Calu3 (cell line): Measurements from ENCODE around the gene SMPX. TPM values are rescaled to one million over a fixed set of nuclear protein-coding genes. Genes with fewer than 3 reads are reported as not detected.

ENCODE experiments used
- BruUV-seq: library from RNA; stranded (reverse); fragments of 400-500 nt; replicated peaks from 2 replicates; lab custom pipeline; 2021; lab: Mats Ljungman, UMichigan
- CTCF ChIA-PET: fragments of 300-600 bp; sonication (Branson Sonifier 250); formaldehyde crosslinking; loops from one replicate; lab custom pipeline; 2022; ENCODE audit warnings: antibody characterized with exemption; lab: Charles Lee
- DNase-seq: peaks from one replicate; pipeline ENCODE4 v3.0.0; 2022
- H3K27ac Mint-ChIP-seq: one replicate; pipeline ENCODE4 v1.8.0; 2022; ENCODE audit warnings: mixed read lengths; ENCODE audit not compliant: unreplicated experiment
- H3K27me3 Mint-ChIP-seq: one replicate; pipeline ENCODE4 v1.8.0; 2022; ENCODE audit warnings: mixed read lengths; ENCODE audit not compliant: unreplicated experiment
- H3K36me3 Mint-ChIP-seq: one replicate; pipeline ENCODE4 v1.8.0; 2022; ENCODE audit warnings: mild to moderate bottlenecking, moderate library complexity, mixed read lengths; ENCODE audit not compliant: insufficient read depth, unreplicated experiment
- H3K4me1 Mint-ChIP-seq: one replicate; pipeline ENCODE4 v1.8.0; 2022; ENCODE audit warnings: mild to moderate bottlenecking, low read depth, mixed read lengths; ENCODE audit not compliant: unreplicated experiment
- H3K4me3 Mint-ChIP-seq: one replicate; pipeline ENCODE4 v1.8.0; 2022; ENCODE audit warnings: mild to moderate bottlenecking, low read depth, moderate library complexity, mixed read lengths; ENCODE audit not compliant: unreplicated experiment
- H3K9me3 Mint-ChIP-seq: one replicate; pipeline ENCODE4 v1.8.0; 2022; ENCODE audit warnings: low read depth, mixed read lengths; ENCODE audit not compliant: unreplicated experiment
- intact Hi-C: fragments of 100-400 bp; cut with micrococcal nuclease; formaldehyde crosslinking; loops from one replicate; pipeline ENCODE4 v1.10.0; 2022; ENCODE audit not compliant: unreplicated experiment
- total RNA-seq: library from RNA; stranded (reverse); gene quantifications from 2 replicates; pipeline ENCODE4 v1.2.3, GENCODE V29; 2022
- TF ChIP-seq, protein P1 (sequence below): fragments of 200-600 bp; IDR thresholded peaks from one replicate; pipeline ENCODE4 v1.8.0; 2022; ENCODE audit warnings: antibody characterized with exemption; ENCODE audit not compliant: unreplicated experiment

Gene SMPX
- total RNA-seq, 1 experiment from 2014 or later = not detected

DNA sequence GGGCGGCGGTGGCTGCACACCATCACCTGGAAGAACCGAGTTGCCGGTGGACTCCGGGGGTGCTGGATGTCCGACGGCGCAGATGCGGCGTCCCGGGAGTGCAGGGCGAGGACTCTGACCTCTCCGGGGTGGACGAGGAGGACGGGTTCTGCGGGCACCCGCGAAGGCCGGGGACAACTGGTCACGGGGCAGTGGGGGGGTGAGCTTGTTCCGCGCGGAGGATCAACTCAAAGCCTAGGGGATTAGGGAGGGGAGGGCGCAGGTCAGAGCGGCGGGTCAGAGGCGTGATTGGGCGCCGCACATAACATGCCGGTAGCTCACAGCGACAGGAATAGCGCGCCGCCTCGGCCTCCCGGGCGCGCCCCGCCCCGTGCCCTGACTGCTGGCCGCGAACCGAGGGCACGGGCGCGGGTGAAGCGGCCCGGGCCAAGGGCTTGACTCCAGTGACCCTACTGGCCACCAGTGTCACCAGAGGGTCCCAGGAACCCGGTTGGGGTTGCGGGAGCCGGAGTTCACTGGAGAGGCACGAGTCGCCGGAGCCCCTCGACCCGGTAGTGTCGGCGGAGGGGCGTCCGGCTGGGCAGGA is 99.7 kb downstream of the SMPX start, which contains the start of gene KLHL34:
TSS of gene KLHL34 (minus strand) at position 179 of the 586 bp plus-strand sequence. CDS start 542 bp downstream, outside the sequence.
- peak; percentile 19 for DNase-seq
- no TSS peak for BruUV-seq
- no peak within 1 kb of the TSS for H3K27ac Mint-ChIP-seq
- intact Hi-C loops = no loop called here
- CTCF ChIA-PET = interaction anchor here (0.5 kb wide), 1 partner anchor 1343 kb away, joined by 4 read pairs; no protein-coding TSS in a partner anchor
- TF ChIP-seq, protein P1, sequence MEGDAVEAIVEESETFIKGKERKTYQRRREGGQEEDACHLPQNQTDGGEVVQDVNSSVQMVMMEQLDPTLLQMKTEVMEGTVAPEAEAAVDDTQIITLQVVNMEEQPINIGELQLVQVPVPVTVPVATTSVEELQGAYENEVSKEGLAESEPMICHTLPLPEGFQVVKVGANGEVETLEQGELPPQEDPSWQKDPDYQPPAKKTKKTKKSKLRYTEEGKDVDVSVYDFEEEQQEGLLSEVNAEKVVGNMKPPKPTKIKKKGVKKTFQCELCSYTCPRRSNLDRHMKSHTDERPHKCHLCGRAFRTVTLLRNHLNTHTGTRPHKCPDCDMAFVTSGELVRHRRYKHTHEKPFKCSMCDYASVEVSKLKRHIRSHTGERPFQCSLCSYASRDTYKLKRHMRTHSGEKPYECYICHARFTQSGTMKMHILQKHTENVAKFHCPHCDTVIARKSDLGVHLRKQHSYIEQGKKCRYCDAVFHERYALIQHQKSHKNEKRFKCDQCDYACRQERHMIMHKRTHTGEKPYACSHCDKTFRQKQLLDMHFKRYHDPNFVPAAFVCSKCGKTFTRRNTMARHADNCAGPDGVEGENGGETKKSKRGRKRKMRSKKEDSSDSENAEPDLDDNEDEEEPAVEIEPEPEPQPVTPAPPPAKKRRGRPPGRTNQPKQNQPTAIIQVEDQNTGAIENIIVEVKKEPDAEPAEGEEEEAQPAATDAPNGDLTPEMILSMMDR = no peak
- peaks cover 8% of the 10 kb centered on the region for H3K4me1 Mint-ChIP-seq
- H3K9me3 Mint-ChIP-seq = no peaks in the 10 kb centered on the region
- no peaks in the 10 kb centered on the region for H3K27me3 Mint-ChIP-seq
- peak within 1 kb of the TSS; percentile 59 for H3K4me3 Mint-ChIP-seq
- H3K36me3 Mint-ChIP-seq = no peaks in the 10 kb centered on the region

DNA sequence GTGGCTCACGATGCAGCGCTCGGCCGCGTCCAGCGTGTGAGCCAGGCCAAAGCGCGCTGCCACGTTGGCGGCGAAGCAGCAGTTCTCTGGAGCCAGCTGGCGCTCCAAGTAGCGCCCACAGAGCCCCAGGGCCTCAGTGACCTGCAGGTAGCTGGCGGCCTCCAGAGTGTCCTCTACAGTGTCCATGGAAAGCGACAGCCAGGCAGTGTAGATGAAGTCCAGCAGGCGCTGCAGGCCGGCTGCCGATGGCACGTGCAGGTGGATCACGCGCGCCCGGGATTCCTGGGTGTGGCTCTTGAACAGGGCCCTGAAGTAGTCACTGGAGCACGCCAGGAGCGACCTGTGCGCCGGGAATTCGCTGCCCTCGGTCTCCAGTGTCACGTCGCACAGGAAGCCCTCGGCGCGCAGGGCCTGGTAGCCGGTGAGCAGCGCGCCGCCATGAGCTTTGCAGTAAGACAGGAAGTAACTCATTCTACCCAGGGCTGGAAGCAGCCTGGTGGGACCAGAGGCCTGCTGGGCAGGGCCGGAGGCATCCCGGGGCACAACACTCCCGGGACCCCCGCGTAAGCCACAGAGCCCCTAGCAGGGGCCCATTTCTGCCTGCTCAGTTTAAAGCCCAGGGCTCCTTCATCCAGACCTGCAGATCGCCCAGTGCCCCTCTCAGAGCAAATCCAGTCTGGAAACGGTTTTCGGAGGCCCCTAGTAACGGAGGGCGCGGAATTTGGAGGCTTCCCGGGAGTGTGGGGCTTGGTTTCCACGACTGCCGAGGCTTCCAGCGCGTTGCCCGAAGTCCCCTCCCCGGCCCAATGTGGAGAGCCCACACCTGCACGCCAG is 100.4 kb downstream of the SMPX start:
- BruUV-seq = no TSS peak
- H3K4me3 Mint-ChIP-seq = peak overlapping the region; percentile 59
- no peaks in the 10 kb centered on the region for H3K27me3 Mint-ChIP-seq
- H3K27ac Mint-ChIP-seq = no peak overlapping the region
- H3K9me3 Mint-ChIP-seq = no peaks in the 10 kb centered on the region
- TF ChIP-seq, protein P1 = no peak
- H3K36me3 Mint-ChIP-seq = no peaks in the 10 kb centered on the region
- CTCF ChIA-PET = interaction anchor here (0.5 kb wide), 1 partner anchor 1342 kb away, joined by 4 read pairs; no protein-coding TSS in a partner anchor
- no peak for DNase-seq
- H3K4me1 Mint-ChIP-seq = peaks cover 8% of the 10 kb centered on the region
- intact Hi-C loops = no loop called here

DNA sequence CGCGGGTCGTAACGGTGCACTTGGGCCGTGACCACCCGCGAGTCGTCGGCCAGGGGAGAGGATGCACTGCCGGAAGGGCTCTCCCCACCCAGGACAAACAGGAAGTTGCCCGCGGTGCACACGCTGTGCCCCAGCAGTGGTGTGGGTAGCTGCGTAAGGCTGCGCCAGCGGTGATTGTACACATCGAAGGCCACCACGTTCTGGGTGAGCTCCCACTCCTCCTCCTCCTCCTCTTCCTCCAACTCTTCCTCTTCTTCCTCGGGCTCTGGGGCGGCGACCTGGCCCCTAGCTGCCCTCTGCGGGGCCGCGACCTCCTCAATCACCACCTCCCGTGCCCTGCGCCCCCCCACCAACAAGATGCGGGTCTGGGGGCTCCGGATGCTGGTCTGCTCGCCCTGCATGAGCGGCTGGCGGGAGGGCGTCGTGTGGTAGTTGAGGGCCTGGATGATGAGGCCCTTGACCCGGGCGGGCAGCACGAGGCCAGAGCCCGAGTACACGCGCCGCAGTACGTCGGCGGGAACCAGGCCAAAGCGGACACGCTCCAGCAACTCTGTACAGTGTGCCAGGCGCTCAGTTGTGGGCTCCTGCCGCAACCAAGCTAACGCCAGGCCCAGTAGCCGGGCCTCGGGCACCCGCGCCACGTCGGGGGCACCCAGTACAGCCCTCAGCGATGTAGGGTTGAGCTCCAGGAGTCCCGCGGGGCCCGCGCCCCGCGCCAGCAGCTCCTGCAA is 101.2 kb downstream of the SMPX start:
- H3K4me1 Mint-ChIP-seq = peaks cover 3% of the 10 kb centered on the region
- TF ChIP-seq, protein P1 = no peak
- no peaks in the 10 kb centered on the region for H3K27me3 Mint-ChIP-seq
- CTCF ChIA-PET = no interaction called here
- BruUV-seq = no TSS peak
- no peak overlapping the region for H3K27ac Mint-ChIP-seq
- H3K36me3 Mint-ChIP-seq = no peaks in the 10 kb centered on the region
- H3K9me3 Mint-ChIP-seq = no peaks in the 10 kb centered on the region
- intact Hi-C loops = no loop called here
- DNase-seq = no peak
- H3K4me3 Mint-ChIP-seq = no peak overlapping the region

Other genes with a start within 250 kb of the SMPX start
- gene KLHL34, start 99.8 kb downstream of the SMPX start, total RNA-seq = 0.10 and 0.12 TPM in 2 replicates
- gene MBTPS2, start 81.5 kb upstream of the SMPX start, total RNA-seq = 27.6 and 29.7 TPM in 2 replicates
- 4.6 and 4.7 TPM in 2 replicates for gene YY2, start 97.9 kb upstream of the SMPX start, total RNA-seq
- 215 and 225 TPM in 2 replicates for gene SMS, start 182.6 kb upstream of the SMPX start, total RNA-seq